ENCODE measurements around the gene GAGE12C.
"Not testable (repeated sequence)": the region's sequence is repeated elsewhere in the genome, so short reads cannot be mapped to it uniquely, and the experiment has no call there.

GRCh38 chrX:49570100-49570499, 38.1 kb downstream of the GAGE12C start, which contains the start of gene GAGE12G:
- TF ChIP-seq EZH2 (conservative IDR thresholded peaks at IDR 0.05; ENCODE audit: low read depth, low read length); CTCF (CRISPR knock-in tag; IDR thresholded peaks at IDR 0.05); CBX2 (IDR thresholded peaks at IDR 0.05; ENCODE audit: low read depth, low read length); CBX2 (CRISPR knock-in tag; IDR thresholded peaks at IDR 0.05; ENCODE audit: low read depth): not testable (repeated sequence)

Data from HepG2 (cell line).